ENCODE results near the gene SOD3. TPM values are rescaled to one million over a fixed set of nuclear protein-coding genes. Genes with fewer than 3 reads are reported as not detected.

SOD3 gene
- total and polyA plus RNA-seq, 2 of the 4 experiments (the other 2 are of a cell fraction), result 0.36 to 5.8 TPM

DNA sequence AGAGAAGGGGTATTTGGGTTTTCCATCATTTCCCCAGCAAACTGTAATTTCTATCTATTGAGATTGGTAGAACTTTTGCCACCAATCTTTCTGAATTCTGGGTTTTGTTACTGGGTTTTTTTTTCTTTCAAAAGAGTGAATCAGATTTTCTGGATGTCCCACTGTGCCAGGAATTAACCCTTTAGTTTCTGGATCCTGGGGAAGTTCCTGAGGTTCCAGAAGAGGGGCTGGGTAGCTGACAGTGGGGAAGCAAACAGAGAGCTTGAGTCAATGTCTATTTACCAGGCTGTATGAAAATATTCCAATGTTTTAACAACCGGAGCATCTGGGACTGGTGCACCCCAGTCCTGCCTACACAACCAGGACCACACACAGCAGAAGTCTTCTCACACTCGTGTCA, 25.8 kb upstream of the SOD3 start:
- Histone ChIP-seq H4K20me1 (ENCODE audit: insufficient read depth, low read length) (no peaks in the 10 kb centered on the region), H3K9me1 (ENCODE audit: insufficient read depth, low read length) (peaks cover 13% of the 10 kb centered on the region), H2AFZ (replicated peaks; ENCODE audit: low read length, poor library complexity) (peak overlapping the region; percentile 46), H4K5ac (ENCODE audit: low read depth, low read length) (no peak overlapping the region), H4K91ac (ENCODE audit: insufficient read depth, low read depth, low read length) (peak overlapping the region; percentile 88), H2BK15ac (ENCODE audit: low read depth, low read length) (peak overlapping the region; percentile 71; the same call in 2 of the 3 replicates), H3K4ac (ENCODE audit: low read depth, low read length) (peak overlapping the region; percentile 83), H3K79me1 (ENCODE audit: low read depth in 1 of 2, low read length in 2 of 2) (no peaks in the 10 kb centered on the region), H2AK5ac (ENCODE audit: low read depth, low read length) (peak overlapping the region; percentile 87; the same call in 1 of the 2 replicates), H2BK120ac (ENCODE audit: low read depth, low read length) (peak overlapping the region; percentile 90), H3K23ac (ENCODE audit: low read depth, low read length) (peak overlapping the region; percentile 87), H3K56ac (ENCODE audit: extremely low read depth, insufficient read depth, low read length) (no peak overlapping the region), H3K4me3 (ENCODE audit: insufficient read depth, low read depth, low read length) (no peak overlapping the region), H3K9me3 (ENCODE audit: control insufficient read depth, insufficient read depth, low read length) (no peaks in the 10 kb centered on the region), H3K27me3 (ENCODE audit: control insufficient read depth, insufficient read depth, low read length) (no peaks in the 10 kb centered on the region), H2BK5ac (ENCODE audit: low read depth, low read length, poor library complexity, severe bottlenecking) (no peak overlapping the region), H3K14ac (replicated peaks; ENCODE audit: low read depth, low read length) (peak overlapping the region; percentile 72), H2AK9ac (replicated peaks; ENCODE audit: low read depth, low read length, poor library complexity) (peak overlapping the region; percentile 7), H3K18ac (ENCODE audit: low read depth, low read length) (peak overlapping the region; percentile 18; the same call in 1 of the 2 replicates), H3K27ac (ENCODE audit: insufficient read depth, low read length) (0 out of 2 replicates have a peak overlapping the region, but pooled peaks have one; percentile 25), H4K8ac (ENCODE audit: low read depth in 2 of 2, low read length in 2 of 2) (peak overlapping the region in 1 of 2 experiments; percentile 88; a peak in 3 of 4 replicates), H3K9ac (ENCODE audit: low read depth, low read length) (no peak overlapping the region), H3K4me2 (ENCODE audit: low read depth, low read length) (no peak overlapping the region), H3K36me3 (ENCODE audit: control insufficient read depth, insufficient read depth, low read length) (no peaks in the 10 kb centered on the region), H2BK20ac (ENCODE audit: low read depth, low read length) (peak overlapping the region; percentile 85; the same call in 1 of the 2 replicates), H3K4me1 (ENCODE audit: control insufficient read depth, insufficient read depth, low read length) (peaks cover 11% of the 10 kb centered on the region)
- TF ChIP-seq RCOR1 (IDR thresholded peaks at IDR 0.05; ENCODE audit: insufficient replicate concordance, low read length), result no peak
- in situ Hi-C loops (cut with MboI; ENCODE audit: low sequenced_read_pairs), result no loop called here
- ChIA-PET CTCF (interaction anchor here (0.6 to 0.7 kb wide), 2 partner anchors 51 to 185 kb away, joined by 3 read pairs; no protein-coding TSS in a partner anchor), POLR2A (ENCODE audit: unreplicated experiment) (interaction anchor here (0.6 kb wide), 1 partner anchor 819 kb away, joined by 4 read pairs; no protein-coding TSS in a partner anchor)
- DNase-seq (no peak), ATAC-seq (ENCODE audit: low read depth) (no peak)
- BruUV-seq (replicated peaks), result no TSS peak
- intact Hi-C loops (cut with micrococcal nuclease), result no loop called here
- 20% methylated on average over 1 of the region's 2 CpGs; no CpG with 5 or more reads in 1 of the 2 experiments for WGBS, 2 experiments (ENCODE audit: extremely low coverage in 2 of 2, insufficient read length in 1 of 2)
- dilution Hi-C loops (cut with HindIII; ENCODE audit: low sequenced_read_pairs, unreplicated experiment), result no loop called here
